ENCODE results near the gene ENOX1.
A peak's percentile ranks its signal among the peaks of the same experiment; 100 is the strongest.

ENOX1 gene

GRCh38 chr13:43303033-43303729 lies 483.6 kb downstream of the ENOX1 start:
- Histone ChIP-seq H3K9me3 (ENCODE audit: control extremely low read depth in 1 of 5, control insufficient read depth in 4 of 5, insufficient read depth in 2 of 5, low read depth in 1 of 5, low read length in 4 of 5) (no peaks in the 10 kb centered on the region), H3K36me3 (ENCODE audit: control insufficient read depth in 4 of 4, insufficient read depth in 4 of 4, low read length in 3 of 4) (no peaks in the 10 kb centered on the region), H3K27me3 (replicated peaks in 2 of 5; ENCODE audit: control insufficient read depth in 4 of 5, insufficient read depth in 5 of 5, low read length in 4 of 5) (no peaks in the 10 kb centered on the region), H3K27ac (ENCODE audit: insufficient read depth in 1 of 2, low read depth in 1 of 2, low read length in 2 of 2, poor library complexity in 1 of 2, severe bottlenecking in 2 of 2) (no peak overlapping the region), H3K4me3 (ENCODE audit: control insufficient read depth in 1 of 7, extremely low read depth in 1 of 7, insufficient read depth in 4 of 7, low read depth in 2 of 7, low read length in 6 of 7) (no peak overlapping the region), H3K4me1 (ENCODE audit: control extremely low read depth in 1 of 4, control insufficient read depth in 4 of 4, insufficient read depth in 4 of 4, low read length in 3 of 4) (peaks cover 5 to 35% (median 28%) of the 10 kb centered on the region in 4 experiments)
- ChIA-PET POLR2A (no interaction called here), CTCF (interaction anchor here (0.6 to 2.4 kb wide), 18 partner anchors 10 to 501 kb away, joined by 3 to 14 read pairs (median 3); no protein-coding TSS in a partner anchor)
- peak; percentile 70 to 82 (median 81) for DNase-seq
- WGBS (ENCODE audit: insufficient coverage): 20% methylated on average over 5 of the region's 5 CpGs

GRCh38 chr13:43301346-43301969 lies 485.3 kb downstream of the ENOX1 start:
- no peaks in the 10 kb centered on the region for H3K27me3 ChIP-seq (replicated peaks in 2 of 5; ENCODE audit: control insufficient read depth in 4 of 5, insufficient read depth in 5 of 5, low read length in 4 of 5)
- CTCF ChIA-PET: interaction anchor here (0.6 to 3.1 kb wide), 3 partner anchors 212 to 503 kb away, joined by 3 to 14 read pairs (median 3); no protein-coding TSS in a partner anchor
- WGBS (ENCODE audit: insufficient coverage): no CpG with 5 or more reads among the region's 3 CpGs
- POLR2A ChIA-PET: no interaction called here
- peaks cover 0 to 23% (median 15%) of the 10 kb centered on the region in 4 experiments for H3K4me1 ChIP-seq (ENCODE audit: control extremely low read depth in 1 of 4, control insufficient read depth in 4 of 4, insufficient read depth in 4 of 4, low read length in 3 of 4)
- H3K36me3 ChIP-seq (ENCODE audit: control insufficient read depth in 4 of 4, insufficient read depth in 4 of 4, low read length in 3 of 4): no peaks in the 10 kb centered on the region
- no peak overlapping the region for H3K27ac ChIP-seq (ENCODE audit: insufficient read depth in 1 of 2, low read depth in 1 of 2, low read length in 2 of 2, poor library complexity in 1 of 2, severe bottlenecking in 2 of 2)
- no peak for DNase-seq
- no peaks in the 10 kb centered on the region for H3K9me3 ChIP-seq (ENCODE audit: control extremely low read depth in 1 of 5, control insufficient read depth in 4 of 5, insufficient read depth in 2 of 5, low read depth in 1 of 5, low read length in 4 of 5)
- H3K4me3 ChIP-seq (ENCODE audit: control insufficient read depth in 1 of 7, extremely low read depth in 1 of 7, insufficient read depth in 4 of 7, low read depth in 2 of 7, low read length in 6 of 7): no peak overlapping the region

GRCh38 chr13:43300865-43301264 lies 485.9 kb downstream of the ENOX1 start:
- no peak overlapping the region for H3K4me3 ChIP-seq (ENCODE audit: control insufficient read depth in 1 of 7, extremely low read depth in 1 of 7, insufficient read depth in 4 of 7, low read depth in 2 of 7, low read length in 6 of 7)
- H3K27me3 ChIP-seq (replicated peaks in 2 of 5; ENCODE audit: control insufficient read depth in 4 of 5, insufficient read depth in 5 of 5, low read length in 4 of 5): no peaks in the 10 kb centered on the region
- CTCF ChIA-PET: interaction anchor here (3.1 kb wide), 1 partner anchor 503 kb away, joined by 14 read pairs; no protein-coding TSS in a partner anchor
- H3K36me3 ChIP-seq (ENCODE audit: control insufficient read depth in 4 of 4, insufficient read depth in 4 of 4, low read length in 3 of 4): no peaks in the 10 kb centered on the region
- no CpG with 5 or more reads among the region's 4 CpGs for WGBS (ENCODE audit: insufficient coverage)
- no peaks in the 10 kb centered on the region for H3K9me3 ChIP-seq (ENCODE audit: control extremely low read depth in 1 of 5, control insufficient read depth in 4 of 5, insufficient read depth in 2 of 5, low read depth in 1 of 5, low read length in 4 of 5)
- H3K4me1 ChIP-seq (ENCODE audit: control extremely low read depth in 1 of 4, control insufficient read depth in 4 of 4, insufficient read depth in 4 of 4, low read length in 3 of 4): peaks cover 0 to 22% (median 13%) of the 10 kb centered on the region in 4 experiments
- no peak for DNase-seq
- POLR2A ChIA-PET: no interaction called here
- no peak overlapping the region for H3K27ac ChIP-seq (ENCODE audit: insufficient read depth in 1 of 2, low read depth in 1 of 2, low read length in 2 of 2, poor library complexity in 1 of 2, severe bottlenecking in 2 of 2)

- POLR2A ChIA-PET: no interaction called here
- WGBS (ENCODE audit: insufficient coverage): 96% methylated on average over 3 of the region's 5 CpGs
- no peaks in the 10 kb centered on the region for H3K36me3 ChIP-seq (ENCODE audit: control insufficient read depth in 4 of 4, insufficient read depth in 4 of 4, low read length in 3 of 4)
- CTCF ChIA-PET: interaction anchor here (1.9 to 3.1 kb wide), 2 partner anchors 505 kb away, joined by 9 to 14 read pairs; no protein-coding TSS in a partner anchor
- no peaks in the 10 kb centered on the region for H3K27me3 ChIP-seq (replicated peaks in 2 of 5; ENCODE audit: control insufficient read depth in 4 of 5, insufficient read depth in 5 of 5, low read length in 4 of 5)
- H3K27ac ChIP-seq (ENCODE audit: insufficient read depth in 1 of 2, low read depth in 1 of 2, low read length in 2 of 2, poor library complexity in 1 of 2, severe bottlenecking in 2 of 2): no peak overlapping the region
- H3K9me3 ChIP-seq (ENCODE audit: control extremely low read depth in 1 of 5, control insufficient read depth in 4 of 5, insufficient read depth in 2 of 5, low read depth in 1 of 5, low read length in 4 of 5): no peaks in the 10 kb centered on the region
- DNase-seq: no peak
- no peak overlapping the region for H3K4me3 ChIP-seq (ENCODE audit: control insufficient read depth in 1 of 7, extremely low read depth in 1 of 7, insufficient read depth in 4 of 7, low read depth in 2 of 7, low read length in 6 of 7)
- peaks cover 0 to 14% (median 8%) of the 10 kb centered on the region in 4 experiments for H3K4me1 ChIP-seq (ENCODE audit: control extremely low read depth in 1 of 4, control insufficient read depth in 4 of 4, insufficient read depth in 4 of 4, low read length in 3 of 4)
These were observed 487.4 kb downstream of the ENOX1 start for GRCh38 chr13:43299374-43299773.

GRCh38 chr13:43298816-43299215 lies 488.0 kb downstream of the ENOX1 start:
- CTCF ChIA-PET: interaction anchor here (1.9 kb wide), 1 partner anchor 505 kb away, joined by 9 read pairs; no protein-coding TSS in a partner anchor
- POLR2A ChIA-PET: no interaction called here
- WGBS (ENCODE audit: insufficient coverage): 5% methylated on average over 2 of the region's 2 CpGs
- Histone ChIP-seq H3K36me3 (ENCODE audit: control insufficient read depth in 4 of 4, insufficient read depth in 4 of 4, low read length in 3 of 4) (no peaks in the 10 kb centered on the region), H3K9me3 (ENCODE audit: control extremely low read depth in 1 of 5, control insufficient read depth in 4 of 5, insufficient read depth in 2 of 5, low read depth in 1 of 5, low read length in 4 of 5) (no peaks in the 10 kb centered on the region), H3K27me3 (replicated peaks in 2 of 5; ENCODE audit: control insufficient read depth in 4 of 5, insufficient read depth in 5 of 5, low read length in 4 of 5) (no peaks in the 10 kb centered on the region), H3K4me3 (ENCODE audit: control insufficient read depth in 1 of 7, extremely low read depth in 1 of 7, insufficient read depth in 4 of 7, low read depth in 2 of 7, low read length in 6 of 7) (no peak overlapping the region), H3K4me1 (ENCODE audit: control extremely low read depth in 1 of 4, control insufficient read depth in 4 of 4, insufficient read depth in 4 of 4, low read length in 3 of 4) (peaks cover 0 to 14% (median 8%) of the 10 kb centered on the region in 4 experiments), H3K27ac (ENCODE audit: insufficient read depth in 1 of 2, low read depth in 1 of 2, low read length in 2 of 2, poor library complexity in 1 of 2, severe bottlenecking in 2 of 2) (no peak overlapping the region)
- DNase-seq: no peak

- Histone ChIP-seq H3K4me1 (ENCODE audit: control extremely low read depth in 1 of 4, control insufficient read depth in 4 of 4, insufficient read depth in 4 of 4, low read length in 3 of 4) (peaks cover 0 to 10% (median 6%) of the 10 kb centered on the region in 4 experiments), H3K4me3 (ENCODE audit: control insufficient read depth in 1 of 7, extremely low read depth in 1 of 7, insufficient read depth in 4 of 7, low read depth in 2 of 7, low read length in 6 of 7) (no peak overlapping the region), H3K27ac (ENCODE audit: insufficient read depth in 1 of 2, low read depth in 1 of 2, low read length in 2 of 2, poor library complexity in 1 of 2, severe bottlenecking in 2 of 2) (no peak overlapping the region), H3K27me3 (replicated peaks in 2 of 5; ENCODE audit: control insufficient read depth in 4 of 5, insufficient read depth in 5 of 5, low read length in 4 of 5) (no peaks in the 10 kb centered on the region), H3K9me3 (ENCODE audit: control extremely low read depth in 1 of 5, control insufficient read depth in 4 of 5, insufficient read depth in 2 of 5, low read depth in 1 of 5, low read length in 4 of 5) (no peaks in the 10 kb centered on the region), H3K36me3 (ENCODE audit: control insufficient read depth in 4 of 4, insufficient read depth in 4 of 4, low read length in 3 of 4) (no peaks in the 10 kb centered on the region)
- ChIA-PET CTCF (interaction anchor here (1.0 to 1.9 kb wide), 2 partner anchors 497 to 506 kb away, joined by 3 to 9 read pairs; no protein-coding TSS in a partner anchor), POLR2A (no interaction called here)
- DNase-seq: no peak
- WGBS (ENCODE audit: insufficient coverage): 93% methylated on average over 4 of the region's 6 CpGs
These were observed 488.6 kb downstream of the ENOX1 start for GRCh38 chr13:43297967-43298678.
